SK-N-SH treated with all-trans-retinoic acid at 6 μM for 48 hours (cell line): ENCODE data around the gene LRRFIP1.

Experiments used
- ATAC-seq: fragments of 200-7000 bp; cut with Tn5 transposase; 3 replicates; pipeline ENCODE4 v1.9.1; 2020; ENCODE audit warnings: mild to moderate bottlenecking, moderate library complexity
- ARNTL ChIP-seq: fragments of 450-650 bp; formaldehyde crosslinking; IDR thresholded peaks from 2 replicates; pipeline ENCODE4 v1.5.0; 2020; ENCODE audit warnings: low read depth, mild to moderate bottlenecking, moderate library complexity, borderline replicate concordance
- BACH2 ChIP-seq: fragments of 250-450 bp; sonication (Bioruptor Pico); IDR thresholded peaks from 2 replicates; pipeline ENCODE4 v1.9.0; 2021; ENCODE audit warnings: mild to moderate bottlenecking, borderline replicate concordance
- CSRNP3 ChIP-seq: fragments of 250-450 bp; sonication (Bioruptor Pico); IDR thresholded peaks from 2 replicates; pipeline ENCODE4 v1.5.1; 2021; ENCODE audit warnings: mild to moderate bottlenecking, moderate library complexity
- ESRRG ChIP-seq: fragments of 250-450 bp; sonication (Bioruptor Pico); IDR thresholded peaks from 2 replicates; pipeline ENCODE4 v1.6.1; 2021; ENCODE audit warnings: mild to moderate bottlenecking
- GLIS3 ChIP-seq: fragments of 250-450 bp; sonication (Bioruptor Pico); IDR thresholded peaks from 2 replicates; pipeline ENCODE4 v1.5.0; 2020; ENCODE audit warnings: mild to moderate bottlenecking, moderate library complexity
- OSR1 ChIP-seq: fragments of 250-450 bp; sonication (Bioruptor Pico); IDR thresholded peaks from 2 replicates; pipeline ENCODE4 v1.8.0; 2022; ENCODE audit warnings: moderate library complexity, mild to moderate bottlenecking, inconsistent platforms
- PATZ1 ChIP-seq: fragments of 250-450 bp; sonication (Bioruptor Pico); IDR thresholded peaks from 2 replicates; pipeline ENCODE4 v1.8.0; 2020; ENCODE audit warnings: mild to moderate bottlenecking, moderate library complexity, borderline replicate concordance
- POU6F1 ChIP-seq: fragments of 250-450 bp; sonication (Bioruptor Pico); IDR thresholded peaks from 2 replicates; pipeline ENCODE4 v1.8.0; 2021; ENCODE audit warnings: low read depth, mild to moderate bottlenecking, moderate library complexity, borderline replicate concordance
- PPARA ChIP-seq: fragments of 250-450 bp; sonication (Bioruptor Pico); IDR thresholded peaks from 2 replicates; pipeline ENCODE4 v1.5.0; 2020; ENCODE audit warnings: mild to moderate bottlenecking, borderline replicate concordance
- RARB ChIP-seq: fragments of 250-450 bp; sonication (Bioruptor Pico); IDR thresholded peaks from 2 replicates; pipeline ENCODE4 v1.8.0; 2021; ENCODE audit warnings: mild to moderate bottlenecking, moderate library complexity
- SNAI2 ChIP-seq: fragments of 250-450 bp; sonication (Bioruptor Pico); IDR thresholded peaks from 2 replicates; pipeline ENCODE4 v1.5.0; 2020; ENCODE audit warnings: mild to moderate bottlenecking, moderate library complexity
- TCF4 ChIP-seq: fragments of 250-450 bp; sonication (Bioruptor Pico); IDR thresholded peaks from 2 replicates; pipeline ENCODE4 v1.8.0; 2021; ENCODE audit warnings: mild to moderate bottlenecking, moderate library complexity, borderline replicate concordance
- TOX ChIP-seq: fragments of 250-450 bp; sonication (Bioruptor Pico); IDR thresholded peaks from 2 replicates; pipeline ENCODE4 v1.8.0; 2021; ENCODE audit warnings: mild to moderate bottlenecking, moderate library complexity, borderline replicate concordance
- TSHZ2 ChIP-seq: fragments of 250-450 bp; sonication (Bioruptor Pico); IDR thresholded peaks from 2 replicates; pipeline ENCODE4 v1.5.0; 2020; ENCODE audit warnings: mild to moderate bottlenecking, moderate library complexity
- ZFP3 ChIP-seq: fragments of 250-450 bp; sonication (Bioruptor Pico); IDR thresholded peaks from 2 replicates; pipeline ENCODE4 v1.5.0; 2020; ENCODE audit warnings: mild to moderate bottlenecking, moderate library complexity
- ZFP30 ChIP-seq: fragments of 450-650 bp; formaldehyde crosslinking; IDR thresholded peaks from 2 replicates; pipeline ENCODE4 v1.5.0; 2022; ENCODE audit warnings: mild to moderate bottlenecking, moderate library complexity
- ZNF565 ChIP-seq: fragments of 450-650 bp; formaldehyde crosslinking; conservative IDR thresholded peaks from 2 replicates; pipeline ENCODE4 v1.5.0; 2020; ENCODE audit warnings: low read depth, mild to moderate bottlenecking, moderate library complexity
- ZNF70 ChIP-seq: fragments of 450-650 bp; formaldehyde crosslinking; IDR thresholded peaks from 2 replicates; pipeline ENCODE4 v1.5.0; 2020; ENCODE audit warnings: mild to moderate bottlenecking, moderate library complexity
- ZNF8 ChIP-seq: fragments of 450-650 bp; formaldehyde crosslinking; IDR thresholded peaks from 2 replicates; pipeline ENCODE4 v1.5.0; 2020; ENCODE audit warnings: mild to moderate bottlenecking, moderate library complexity

The LRRFIP1 gene

GRCh38 chr2:237691908-237692600 lies 64.7 kb downstream of the LRRFIP1 start (continued):
- TF ChIP-seq POU6F1 (no peak), TCF4 (no peak), RARB (CRISPR knock-in tag) (no peak), ARNTL (CRISPR knock-in tag) (no peak), TSHZ2 (no peak)
- TF ChIP-seq, all 23 proteins: peak for 0

GRCh38 chr2:237692601-237693290 lies 65.4 kb downstream of the LRRFIP1 start:
- peak; percentile 15 for ATAC-seq
- TF ChIP-seq RARB (CRISPR knock-in tag): no peak
- TF ChIP-seq GLIS3 (CRISPR knock-in tag): no peak
- no peak for TF ChIP-seq CSRNP3 (CRISPR knock-in tag)
- TF ChIP-seq PATZ1 (CRISPR knock-in tag): no peak
- TF ChIP-seq ZNF565 (CRISPR knock-in tag): no peak
- no peak for TF ChIP-seq SNAI2 (CRISPR knock-in tag)
- no peak for TF ChIP-seq ESRRG
- TF ChIP-seq BACH2 (CRISPR knock-in tag): no peak
- no peak for TF ChIP-seq OSR1 (CRISPR knock-in tag)
- no peak for TF ChIP-seq ARNTL (CRISPR knock-in tag)
- TF ChIP-seq ZNF70 (CRISPR knock-in tag): no peak
- TF ChIP-seq ZFP30 (CRISPR knock-in tag): no peak

- ATAC-seq: peak; percentile 3; the same call in 1 of the 3 replicates
- TF ChIP-seq ZNF70 (CRISPR knock-in tag) (no peak), POU6F1 (no peak), TOX (CRISPR knock-in tag) (no peak), TCF4 (no peak), ZFP30 (CRISPR knock-in tag) (no peak), ZNF8 (CRISPR knock-in tag) (no peak), ZFP3 (CRISPR knock-in tag) (no peak), SNAI2 (CRISPR knock-in tag) (no peak), ZNF565 (CRISPR knock-in tag) (no peak), BACH2 (CRISPR knock-in tag) (no peak), RARB (CRISPR knock-in tag) (no peak), TSHZ2 (no peak), CSRNP3 (CRISPR knock-in tag) (no peak), PPARA (CRISPR knock-in tag) (no peak)
Observed at GRCh38 chr2:237693291-237693994, 66.1 kb downstream of the LRRFIP1 start.
